ENCODE data around the gene GAPVD1. TPM values are rescaled to one million over a fixed set of nuclear protein-coding genes. Genes with fewer than 3 reads are reported as not detected.
A peak's percentile ranks its signal among the peaks of the same experiment; 100 is the strongest.

The GAPVD1 gene
- total RNA-seq, 2 donors from 2014 or later: 26.0 to 30.5 TPM

DNA sequence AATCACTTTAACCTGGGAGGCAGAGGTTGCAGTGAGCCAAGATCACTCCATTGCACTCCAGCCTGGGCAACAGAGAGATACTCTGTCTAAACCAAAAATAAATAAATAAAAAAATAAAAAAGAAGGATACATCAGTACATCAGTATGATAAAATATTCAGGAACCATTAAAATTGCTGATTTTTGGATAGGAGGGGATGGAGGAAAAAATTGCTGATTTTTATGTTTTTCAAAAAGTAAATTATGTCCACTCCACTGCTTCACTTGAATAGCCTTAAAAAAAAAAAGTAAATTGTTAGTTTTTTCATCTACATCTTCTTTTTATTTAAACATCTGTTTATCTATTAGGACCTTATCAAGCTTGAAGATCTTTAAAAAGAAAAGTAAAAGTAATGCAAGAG is 7.4 kb upstream of the GAPVD1 start:
- Histone ChIP-seq H3K9me3 (no peaks in the 10 kb centered on the region), H3K27ac (no peak overlapping the region), H3K4me1 (no peaks in the 10 kb centered on the region), H3K27me3 (no peaks in the 10 kb centered on the region), H3K4me3 (no peak overlapping the region), H3K36me3 (no peaks in the 10 kb centered on the region)
- DNase-seq (ENCODE audit: low spot score): no peak
- TF ChIP-seq, protein P1, sequence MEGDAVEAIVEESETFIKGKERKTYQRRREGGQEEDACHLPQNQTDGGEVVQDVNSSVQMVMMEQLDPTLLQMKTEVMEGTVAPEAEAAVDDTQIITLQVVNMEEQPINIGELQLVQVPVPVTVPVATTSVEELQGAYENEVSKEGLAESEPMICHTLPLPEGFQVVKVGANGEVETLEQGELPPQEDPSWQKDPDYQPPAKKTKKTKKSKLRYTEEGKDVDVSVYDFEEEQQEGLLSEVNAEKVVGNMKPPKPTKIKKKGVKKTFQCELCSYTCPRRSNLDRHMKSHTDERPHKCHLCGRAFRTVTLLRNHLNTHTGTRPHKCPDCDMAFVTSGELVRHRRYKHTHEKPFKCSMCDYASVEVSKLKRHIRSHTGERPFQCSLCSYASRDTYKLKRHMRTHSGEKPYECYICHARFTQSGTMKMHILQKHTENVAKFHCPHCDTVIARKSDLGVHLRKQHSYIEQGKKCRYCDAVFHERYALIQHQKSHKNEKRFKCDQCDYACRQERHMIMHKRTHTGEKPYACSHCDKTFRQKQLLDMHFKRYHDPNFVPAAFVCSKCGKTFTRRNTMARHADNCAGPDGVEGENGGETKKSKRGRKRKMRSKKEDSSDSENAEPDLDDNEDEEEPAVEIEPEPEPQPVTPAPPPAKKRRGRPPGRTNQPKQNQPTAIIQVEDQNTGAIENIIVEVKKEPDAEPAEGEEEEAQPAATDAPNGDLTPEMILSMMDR (IDR thresholded peaks at IDR 0.05): no peak

DNA sequence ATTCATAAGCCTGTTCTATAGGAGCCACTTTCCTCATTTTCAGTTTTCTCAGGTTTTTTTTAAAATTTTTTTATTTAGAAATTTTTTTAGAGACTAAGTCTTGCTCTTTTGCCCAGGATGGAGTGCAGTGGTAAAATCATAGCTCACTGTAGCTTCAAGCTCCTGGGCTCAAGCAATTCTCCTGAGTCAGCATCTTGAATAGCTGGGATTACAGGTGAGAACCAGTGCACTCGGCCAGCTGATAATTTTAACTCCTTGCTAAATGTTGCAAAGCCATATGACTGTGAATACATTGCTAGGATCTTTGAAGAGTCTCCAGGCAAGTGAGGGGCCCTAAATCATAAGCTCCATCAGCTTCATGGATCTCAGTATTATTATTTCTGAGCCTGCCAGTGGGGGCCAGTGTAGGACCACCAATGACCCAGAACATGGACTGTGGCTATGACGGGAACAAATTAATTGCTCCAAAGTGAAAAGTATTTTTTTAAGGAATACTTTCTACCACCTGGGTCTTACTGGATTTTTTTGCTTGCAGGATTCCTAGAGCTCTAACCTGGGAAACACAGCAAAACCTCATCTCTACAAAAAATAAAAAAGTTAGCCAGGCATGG is 5.7 kb upstream of the GAPVD1 start:
- H3K4me3 ChIP-seq: no peak overlapping the region
- no peaks in the 10 kb centered on the region for H3K36me3 ChIP-seq
- no peaks in the 10 kb centered on the region for H3K9me3 ChIP-seq
- no peaks in the 10 kb centered on the region for H3K27me3 ChIP-seq
- TF ChIP-seq, protein P1 (IDR thresholded peaks at IDR 0.05): peak in 1 of 2 donors; percentile 43
- no peak for DNase-seq (ENCODE audit: low spot score)
- H3K4me1 ChIP-seq: no peaks in the 10 kb centered on the region
- H3K27ac ChIP-seq: no peak overlapping the region

DNA sequence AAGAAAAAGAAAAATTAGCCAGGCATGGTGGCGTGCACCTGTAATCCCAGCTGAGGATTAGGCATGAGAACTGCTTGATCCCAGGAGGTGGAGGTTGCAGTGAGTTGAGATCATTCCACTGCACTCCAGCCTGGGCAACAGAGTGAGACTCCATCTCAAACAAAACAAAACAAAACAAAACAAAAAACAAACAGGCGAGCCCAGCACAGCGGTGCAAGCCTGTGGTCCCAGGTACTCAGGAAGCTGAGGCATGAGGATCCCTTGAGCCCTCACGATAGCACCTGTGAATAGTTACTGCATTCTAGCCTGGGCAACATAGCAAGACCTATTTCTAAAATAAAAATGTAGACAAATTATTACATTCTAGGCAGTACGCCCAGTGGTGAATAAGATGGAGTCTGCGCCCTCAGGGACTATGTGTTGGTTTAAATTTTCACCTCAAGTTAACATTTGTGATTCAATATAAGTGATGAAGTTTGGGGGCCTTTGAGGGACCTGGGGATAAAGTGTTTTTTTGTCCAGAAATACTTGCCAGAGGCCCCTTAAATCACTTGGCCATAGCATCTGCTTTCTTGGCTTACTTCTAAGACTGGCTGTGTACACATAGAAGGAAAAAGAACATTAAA is 3.4 kb upstream of the GAPVD1 start:
- Histone ChIP-seq H3K4me1 (peaks cover 0 to 10% of the 10 kb centered on the region in 2 donors), H3K27me3 (no peaks in the 10 kb centered on the region), H3K4me3 (no peak overlapping the region), H3K36me3 (no peaks in the 10 kb centered on the region), H3K27ac (no peak overlapping the region), H3K9me3 (no peaks in the 10 kb centered on the region)
- DNase-seq (ENCODE audit: low spot score): no peak
- TF ChIP-seq, protein P1 (IDR thresholded peaks at IDR 0.05): no peak

DNA sequence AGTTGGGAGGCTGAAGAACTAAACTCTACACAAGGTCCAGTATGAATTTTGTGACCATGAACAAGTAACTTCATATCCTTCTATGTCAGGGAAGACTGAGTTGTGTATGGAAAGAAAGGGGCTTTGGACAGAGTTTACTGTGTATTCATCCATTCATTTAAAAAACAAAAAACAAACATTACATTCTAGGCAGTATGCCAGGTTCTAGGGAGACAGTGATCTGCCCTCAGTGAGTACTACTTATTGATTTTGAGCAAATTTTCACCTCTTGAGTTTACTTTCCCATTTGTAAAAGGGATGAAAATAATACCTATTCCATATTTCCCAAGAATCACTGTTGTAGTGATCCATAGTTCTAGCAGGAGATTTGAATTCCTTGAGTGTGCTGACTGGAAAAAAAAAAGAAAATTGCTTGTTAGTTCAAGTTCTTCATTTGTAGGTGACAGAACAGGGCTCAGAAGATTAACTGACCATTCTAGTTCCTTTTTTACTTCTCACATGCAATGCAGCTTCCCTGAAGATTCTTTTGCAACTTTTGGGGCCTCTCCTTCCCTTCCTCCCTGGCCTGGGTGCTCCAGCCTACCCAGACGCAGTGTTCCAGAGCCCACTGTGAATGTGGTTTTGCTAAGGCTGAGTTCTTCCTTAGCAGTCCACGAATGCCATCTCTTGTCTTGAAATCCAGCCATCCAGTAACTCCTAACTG is 2.6 kb upstream of the GAPVD1 start:
- TF ChIP-seq, protein P1 (IDR thresholded peaks at IDR 0.05): no peak
- Histone ChIP-seq H3K9me3 (no peaks in the 10 kb centered on the region), H3K4me3 (no peak overlapping the region), H3K4me1 (peaks cover 0 to 15% of the 10 kb centered on the region in 2 donors), H3K27me3 (no peaks in the 10 kb centered on the region), H3K36me3 (no peaks in the 10 kb centered on the region), H3K27ac (no peak overlapping the region)
- no peak for DNase-seq (ENCODE audit: low spot score)

DNA sequence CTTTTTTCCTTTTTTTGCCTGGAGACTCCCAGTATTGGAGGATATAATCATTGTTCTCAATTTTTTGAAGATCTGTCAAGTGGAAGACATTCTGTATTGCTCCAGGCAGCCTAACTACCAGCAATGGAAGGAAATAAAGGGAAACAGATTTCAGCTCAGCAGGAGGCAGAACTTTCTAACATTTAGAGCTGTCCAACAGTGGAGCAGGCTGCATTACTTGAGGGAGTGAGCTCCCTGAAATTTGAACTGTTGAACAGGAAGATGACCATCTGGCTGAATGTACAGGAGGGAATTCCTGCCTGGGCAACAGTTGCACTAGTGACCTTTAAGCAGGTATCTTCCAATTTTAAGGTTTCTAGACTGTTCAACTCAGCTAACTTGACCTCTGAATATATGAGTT is 1.1 kb upstream of the GAPVD1 start:
- no peak overlapping the region for H3K4me3 ChIP-seq
- peaks cover 0 to 23% of the 10 kb centered on the region in 2 donors for H3K4me1 ChIP-seq
- no peak overlapping the region for H3K27ac ChIP-seq
- H3K27me3 ChIP-seq: no peaks in the 10 kb centered on the region
- TF ChIP-seq, protein P1 (IDR thresholded peaks at IDR 0.05): no peak
- H3K36me3 ChIP-seq: no peaks in the 10 kb centered on the region
- no peak for DNase-seq (ENCODE audit: low spot score)
- no peaks in the 10 kb centered on the region for H3K9me3 ChIP-seq

Data from right atrium auricular region (tissue), 2 donors.